K562 (cell line): Measurements from ENCODE around the gene AFF1. TPM values are rescaled to one million over a fixed set of nuclear protein-coding genes. Genes with fewer than 3 reads are reported as not detected.

Source experiments
- CBX1 ChIP-seq: sonication (generic); IDR thresholded peaks from 2 replicates; pipeline ENCODE4 v1.6.1; 2016; ENCODE audit warnings: antibody characterized with exemption, low read depth, mild to moderate bottlenecking
- CTCF ChIP-seq, 3 experiments: IDR thresholded peaks in 2 of 3; conservative IDR thresholded peaks in 1 of 3; 2 replicates each; pipeline ENCODE4 v1.5.1; 2011 to 2012; ENCODE audit warnings: low read length in 3 of 3, mild to moderate bottlenecking in 3 of 3, control low read depth in 2 of 3, improper control_type of control experiment in 1 of 3, inconsistent platforms in 1 of 3, low read depth in 1 of 3, mixed read lengths in 1 of 3, moderate library complexity in 1 of 3; ENCODE audit not compliant: insufficient read depth in 2 of 3
- CUX1 ChIP-seq: fragments of 200-800 bp; sonication (Bioruptor generic); IDR thresholded peaks from 2 replicates; pipeline ENCODE4 v1.6.1; 2016; ENCODE audit warnings: missing genetic modification characterization, missing compliant biosample characterization
- DLX4 ChIP-seq: fragments of 250-450 bp; sonication (Bioruptor Pico); IDR thresholded peaks from 2 replicates; pipeline ENCODE4 v1.6.1; 2021; ENCODE audit warnings: mild to moderate bottlenecking
- HDAC8 ChIP-seq: fragments of 450-650 bp; IDR thresholded peaks from 2 replicates; pipeline ENCODE4 v1.6.1; 2016; ENCODE audit warnings: mild to moderate bottlenecking, missing genetic modification characterization, moderate library complexity, missing compliant biosample characterization
- IFI16 ChIP-seq: fragments of 250-450 bp; sonication (Bioruptor Pico); IDR thresholded peaks from 2 replicates; pipeline ENCODE4 v2.1.2; 2022; ENCODE audit warnings: mild to moderate bottlenecking, inconsistent platforms
- NFRKB ChIP-seq: fragments of 450-650 bp; IDR thresholded peaks from 2 replicates; pipeline ENCODE4 v1.6.1; 2016; ENCODE audit warnings: low read depth
- NR2F6 ChIP-seq: fragments of 450-650 bp; formaldehyde crosslinking; IDR thresholded peaks from 2 replicates; pipeline ENCODE4 v1.4.0; 2020; ENCODE audit warnings: mild to moderate bottlenecking
- PCBP2 ChIP-seq: fragments of 200-400 bp; formaldehyde crosslinking; IDR thresholded peaks from 2 replicates; pipeline ENCODE4 v1.6.1; 2018; ENCODE audit warnings: low read length, low read depth, mild to moderate bottlenecking, moderate library complexity; ENCODE audit not compliant: poor library complexity, severe bottlenecking
- RFX5 ChIP-seq: IDR thresholded peaks from 2 replicates; pipeline ENCODE4 v1.6.1; 2011; ENCODE audit warnings: low read depth, mild to moderate bottlenecking, improper control_type of control experiment, low read length
- RUNX1 ChIP-seq: sonication (generic); IDR thresholded peaks from 2 replicates; pipeline ENCODE4 v1.6.1; 2016; ENCODE audit warnings: antibody characterized with exemption, low read depth
- TARDBP ChIP-seq: fragments of 450-650 bp; IDR thresholded peaks from 2 replicates; pipeline ENCODE4 v1.6.1; 2016
- THAP12 ChIP-seq: fragments of 250-450 bp; sonication (Bioruptor Pico); IDR thresholded peaks from 2 replicates; pipeline ENCODE4 v1.9.0; 2021; ENCODE audit warnings: mild to moderate bottlenecking, inconsistent platforms
- ZHX1 ChIP-seq: fragments of 150-350 bp; conservative IDR thresholded peaks from 2 replicates; pipeline ENCODE4 v1.6.1; 2014; ENCODE audit warnings: low read length
- ZNF232 ChIP-seq: sonication (generic); formaldehyde crosslinking; IDR thresholded peaks from 2 replicates; pipeline ENCODE4 v1.8.0; 2022; ENCODE audit warnings: mild to moderate bottlenecking, missing genetic modification reagents
- ZNF408 ChIP-seq: fragments of 250-450 bp; sonication (Bioruptor Pico); IDR thresholded peaks from 2 replicates; pipeline ENCODE4 v1.4.0; 2020; ENCODE audit warnings: low read depth, mild to moderate bottlenecking, moderate library complexity
- ZNF668 ChIP-seq: fragments of 250-450 bp; sonication (Bioruptor Pico); IDR thresholded peaks from 2 replicates; pipeline ENCODE4 v1.8.0; 2022; ENCODE audit warnings: mild to moderate bottlenecking, inconsistent platforms
- ZNF764 ChIP-seq: fragments of 250-450 bp; sonication (Bioruptor Pico); IDR thresholded peaks from 2 replicates; pipeline ENCODE4 v1.4.0; 2020; ENCODE audit warnings: low read depth, mild to moderate bottlenecking, moderate library complexity
- polyA plus RNA-seq, 8 experiments: library from polyadenylated mRNA; depleted of rRNA in 4 of 8; stranded (reverse) in 5 of 8; unstranded in 3 of 8; fragments of >200 nt; fragmentation: Nextera tagmentation in 2 of 8; fragmentation: Illumina TruSeq in 1 of 8; extraction: Ambion mirVana in 2 of 8; extraction: Trizol in 1 of 8; gene quantifications; 2 replicates each; pipeline versions ENCODE4 v1.2.1 to v1.2.3, GENCODE V29; 2011 to 2014; ENCODE audit warnings: inconsistent platforms in 1 of 8, missing spikeins in 1 of 8
- total RNA-seq, 7 experiments: library from RNA; depleted of rRNA in 6 of 7; stranded (reverse); fragments of >200 nt in 6 of 7; fragmentation: Illumina TruSeq in 2 of 7; extraction: Trizol in 2 of 7; gene quantifications; 2 replicates each; pipeline versions ENCODE4 v1.2.1 to v1.2.3, GENCODE V29; 2011 to 2021; ENCODE audit warnings: low replicate concordance in 1 of 7

The AFF1 gene
- total and polyA plus RNA-seq, 9 of the 15 experiments (the other 6 are each of a cell fraction or from before 2014, with no cell fraction given), result 4.1 to 47.5 (median 17.2) TPM

- TF ChIP-seq CUX1 (CRISPR knock-in tag), result no peak
- no peak for TF ChIP-seq DLX4
- no peak for TF ChIP-seq NR2F6 (CRISPR knock-in tag)
- no peak for TF ChIP-seq ZNF668 (CRISPR knock-in tag)
- TF ChIP-seq HDAC8 (tag), result no peak
- TF ChIP-seq IFI16 (CRISPR knock-in tag), result no peak
- TF ChIP-seq ZHX1, result no peak
- TF ChIP-seq ZNF408, result no peak
- TF ChIP-seq NFRKB, result no peak
- no peak for TF ChIP-seq ZNF232 (CRISPR knock-in tag)
- no peak for TF ChIP-seq THAP12
- no peak for TF ChIP-seq ZNF764
- TF ChIP-seq RFX5, result no peak
- no peak for TF ChIP-seq CBX1
- no peak for TF ChIP-seq PCBP2
- peak in 2 of 3 experiments; percentile 39 to 44; a peak in 3 of 6 replicates for TF ChIP-seq CTCF (IDR thresholded peaks at IDR 0.05 in 2 of 3, conservative IDR thresholded peaks at IDR 0.05 in 1 of 3; ENCODE audit: insufficient read depth in 2 of 3, low read depth in 1 of 3, low read length in 3 of 3)
- no peak for TF ChIP-seq TARDBP
- no peak for TF ChIP-seq RUNX1
Observed at GRCh38 chr4:87006426-87006675, 71.5 kb downstream of the AFF1 start (continued).
